Coronary artery (tissue), 2 donors: ENCODE results near the gene ZFP62.
"Not testable (repeated sequence)": the region's sequence is repeated elsewhere in the genome, so short reads cannot be mapped to it uniquely, and the experiment has no call there.

Experiments
- DNase-seq: peaks from one replicate; pipeline ENCODE4 v3.0.0-alpha.2; 2017; ENCODE audit warnings: low spot score
- H3K27ac ChIP-seq, 2 donors: fragments of 200-600 bp; sonication (generic); one replicate each; pipeline ENCODE4 v1.5.1; 2016 to 2019
- H3K4me3 ChIP-seq: fragments of 200-600 bp; sonication (generic); 2 replicates; pipeline ENCODE4 v1.5.1; 2016; ENCODE audit warnings: mild to moderate bottlenecking, moderate library complexity
- CTCF ChIP-seq: fragments of 200-600 bp; sonication (generic); IDR thresholded peaks from one replicate; pipeline ENCODE4 v1.5.1; 2019; ENCODE audit warnings: antibody characterized with exemption

ZFP62 gene

GRCh38 chr5:180830253-180831138, 30.6 kb downstream of the ZFP62 start:
- no peak for DNase-seq
- TF ChIP-seq CTCF, result no peak
- H3K4me3 ChIP-seq, result peak overlapping the region; percentile 98
- H3K27ac ChIP-seq, result peak overlapping the region; percentile 96

- DNase-seq, result no peak
- no peak for TF ChIP-seq CTCF
- Histone ChIP-seq H3K4me3 (peak overlapping the region; percentile 98), H3K27ac (peak overlapping the region; percentile 96)
Observed at GRCh38 chr5:180829726-180830125, 31.4 kb downstream of the ZFP62 start.

GRCh38 chr5:180828756-180829531, 32.1 kb downstream of the ZFP62 start:
- H3K4me3 ChIP-seq, DNase-seq: not testable (repeated sequence)
- peak overlapping the region; percentile 43 to 96 for H3K27ac ChIP-seq

- not testable (repeated sequence) for H3K4me3 ChIP-seq, H3K27ac ChIP-seq, DNase-seq
Observed at GRCh38 chr5:180827374-180827773, 33.7 kb downstream of the ZFP62 start.

- H3K27ac ChIP-seq, result peak overlapping the region in 1 of 2 donors; percentile 73
- no peak overlapping the region for H3K4me3 ChIP-seq
- no peak for TF ChIP-seq CTCF
- no peak for DNase-seq
Observed at GRCh38 chr5:180825768-180826525, 35.1 kb downstream of the ZFP62 start.

GRCh38 chr5:180824630-180825476, 36.2 kb downstream of the ZFP62 start:
- H3K27ac ChIP-seq, result peak overlapping the region in 1 of 2 donors; percentile 73
- TF ChIP-seq CTCF, result no peak
- H3K4me3 ChIP-seq, result no peak overlapping the region
- DNase-seq, result no peak

- no peak overlapping the region for H3K27ac ChIP-seq
- no peak overlapping the region for H3K4me3 ChIP-seq
- no peak for DNase-seq
- no peak for TF ChIP-seq CTCF
Observed at GRCh38 chr5:180823940-180824629, 37.0 kb downstream of the ZFP62 start.
